Activated T-cell treated with anti-CD3 and anti-CD28 coated beads for 48 hours (primary cell): Measurements from ENCODE around the gene ZNF616.

ENCODE experiments used
- DNase-seq: peaks from one replicate; pipeline ENCODE4 v3.0.0-alpha.2; 2020; ENCODE audit warnings: low read depth

Gene ZNF616

GRCh38 chr19:52139252-52140031 lies at the start of gene ZNF616:
Gene ZNF616 (minus strand): TSS chr19:52139938. CDS start chr19:52130512, 9,426 bp downstream.
- DNase-seq, result peak; percentile 96

DNA sequence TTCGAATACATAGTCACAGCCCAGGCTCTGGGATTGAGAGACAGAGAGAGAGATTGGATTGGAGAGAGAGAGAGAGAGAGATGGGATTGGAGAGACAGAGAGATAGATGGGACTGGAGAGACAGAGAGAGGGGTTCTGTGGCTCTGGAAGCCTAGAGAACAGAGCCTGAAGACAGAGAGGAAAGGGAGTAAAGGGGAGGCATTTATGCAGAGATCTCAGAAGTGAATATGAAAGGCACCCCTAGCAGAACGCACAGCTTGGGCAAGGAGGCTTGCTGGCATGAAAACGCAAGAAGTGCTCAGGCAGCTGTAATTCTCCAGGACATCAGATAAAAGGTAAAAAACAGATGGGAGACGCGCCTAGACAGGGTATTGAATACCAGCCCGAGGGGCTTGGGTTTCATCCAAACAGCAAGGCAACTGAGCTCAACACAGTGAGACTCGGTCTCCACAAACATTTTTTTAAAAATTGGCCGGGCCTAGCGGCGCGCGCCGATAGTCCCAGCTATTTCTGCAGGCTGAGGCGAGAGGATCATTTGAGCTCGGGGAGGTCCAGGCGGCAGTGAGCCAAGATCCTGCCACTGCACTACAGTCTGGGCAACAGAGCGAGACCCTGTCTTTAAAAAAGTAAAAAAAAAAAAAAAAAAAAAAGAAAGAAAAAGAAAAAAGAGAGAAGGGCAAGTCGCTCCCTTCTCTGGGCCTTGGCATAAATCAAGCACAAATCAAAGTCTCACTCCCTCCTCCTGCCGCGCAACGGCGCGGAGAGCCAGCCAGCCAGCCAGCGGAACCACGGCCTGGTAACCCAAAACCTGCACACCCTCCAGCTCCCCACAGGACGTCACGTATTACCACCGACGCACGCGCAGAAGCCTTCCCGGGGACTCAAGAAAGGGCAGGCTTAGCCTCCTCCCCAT lies 49.3 kb upstream of the ZNF616 start:
- peak; percentile 92 for DNase-seq

- DNase-seq, result no peak
Observed at GRCh38 chr19:52187407-52187806, 47.7 kb upstream of the ZNF616 start.

DNA sequence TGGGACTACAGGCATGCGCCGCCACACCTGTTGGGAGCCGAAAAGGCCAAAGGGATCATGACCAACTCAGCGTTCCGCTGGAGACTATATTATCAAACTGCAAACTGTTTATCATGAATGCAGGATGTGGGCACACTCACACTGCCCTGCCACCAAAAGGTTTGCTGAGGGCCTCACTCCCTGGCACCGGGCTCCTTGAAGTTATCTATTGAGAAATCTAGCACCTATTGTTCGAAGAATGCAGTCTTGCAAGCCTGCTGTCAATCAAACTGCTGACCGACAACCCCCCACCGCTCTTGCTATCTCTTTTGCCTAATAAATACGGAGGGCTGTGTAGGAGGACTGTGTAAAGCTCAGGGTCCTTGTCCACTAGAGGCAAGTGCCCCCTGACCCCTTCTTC lies 36.8 kb upstream of the ZNF616 start:
- DNase-seq, result no peak

DNA sequence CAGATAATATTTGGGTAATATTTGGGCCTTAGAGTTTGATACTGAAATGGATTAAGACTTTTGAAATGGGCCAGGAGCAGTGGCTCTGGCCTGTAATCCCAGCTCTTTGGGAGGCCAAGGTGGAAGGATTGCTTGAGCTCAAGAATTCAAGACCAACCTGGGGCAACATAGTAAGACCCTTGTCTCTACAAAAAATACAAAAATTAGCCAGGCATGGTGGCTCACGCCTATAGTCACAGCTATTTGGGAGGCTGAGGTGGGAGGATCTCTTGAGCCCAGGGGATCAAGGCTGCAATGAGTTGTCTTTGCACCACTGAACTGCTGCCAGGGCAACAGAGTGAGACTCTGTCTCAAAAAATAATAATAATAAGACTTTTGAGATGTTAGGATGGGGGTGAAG lies 32.6 kb upstream of the ZNF616 start:
- no peak for DNase-seq

DNA sequence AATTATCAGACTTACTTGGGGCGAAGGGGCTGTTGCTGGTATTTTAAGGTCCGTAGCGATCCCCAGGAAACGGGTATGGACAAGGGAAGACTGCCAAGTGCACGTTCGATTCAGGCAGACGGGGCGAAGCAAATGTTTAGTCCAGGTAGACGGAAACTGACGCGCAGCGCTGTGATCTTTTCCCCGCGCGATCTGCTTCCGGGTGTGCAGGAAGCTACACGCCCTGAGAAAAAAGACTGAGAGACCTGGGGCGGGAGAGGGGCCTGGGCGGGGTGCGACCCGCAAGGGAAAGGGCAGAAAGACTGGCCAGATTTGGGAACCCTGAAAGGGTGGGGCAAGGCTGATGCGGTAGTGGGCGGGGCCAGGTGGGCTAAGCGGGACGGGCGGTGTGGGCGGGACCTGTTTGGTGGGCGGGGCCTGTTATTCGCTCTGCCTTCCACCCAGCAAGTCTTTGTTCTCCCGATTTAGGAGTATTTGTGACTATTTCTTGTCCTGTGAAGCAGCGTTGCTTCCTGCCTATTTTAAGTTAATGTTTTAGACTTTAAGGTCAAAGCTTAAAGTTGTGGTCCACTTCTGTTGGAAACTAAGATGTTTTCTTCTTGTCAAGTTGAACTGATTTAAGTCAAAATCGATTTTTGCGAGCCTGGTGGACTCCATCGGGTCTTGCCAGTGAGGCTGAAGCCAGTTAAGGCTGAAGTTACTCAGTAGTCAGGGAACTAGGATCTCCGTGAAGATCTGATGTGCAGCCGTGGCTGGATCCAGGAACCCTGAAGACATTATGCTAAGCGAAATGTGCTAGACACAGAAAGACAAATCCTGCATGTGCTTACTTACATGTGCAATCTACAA lies 31.8 kb upstream of the ZNF616 start, which contains the start of gene ZNF836:
Gene ZNF836 (minus strand): TSS at position 301 of the 849 bp plus-strand sequence. CDS start 3,549 bp downstream, outside the sequence.
- DNase-seq, result peak; percentile 84

DNA sequence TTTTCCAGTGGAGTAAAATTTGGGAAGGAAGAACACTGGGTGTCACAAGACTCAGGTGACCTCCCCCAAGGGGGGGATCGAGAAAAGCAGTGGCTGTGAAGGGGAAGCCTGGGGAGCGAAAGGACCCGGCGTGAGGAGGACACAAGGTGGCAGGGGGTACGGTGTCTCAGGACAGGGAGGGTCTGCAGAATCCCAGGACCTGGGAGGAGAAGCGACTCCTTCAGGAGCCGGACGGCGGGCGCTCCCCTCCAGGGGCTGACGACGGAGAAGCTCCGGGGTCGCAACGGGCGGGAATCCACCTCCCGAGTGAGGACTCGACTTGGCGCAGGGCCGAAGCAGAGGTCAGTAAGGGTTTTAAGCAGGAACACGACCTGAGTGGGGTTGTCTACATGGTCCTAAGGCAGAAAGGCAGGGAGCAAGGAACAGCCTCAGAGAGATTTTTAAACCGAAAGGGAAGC lies 31.2 kb upstream of the ZNF616 start:
- DNase-seq, result no peak

DNA sequence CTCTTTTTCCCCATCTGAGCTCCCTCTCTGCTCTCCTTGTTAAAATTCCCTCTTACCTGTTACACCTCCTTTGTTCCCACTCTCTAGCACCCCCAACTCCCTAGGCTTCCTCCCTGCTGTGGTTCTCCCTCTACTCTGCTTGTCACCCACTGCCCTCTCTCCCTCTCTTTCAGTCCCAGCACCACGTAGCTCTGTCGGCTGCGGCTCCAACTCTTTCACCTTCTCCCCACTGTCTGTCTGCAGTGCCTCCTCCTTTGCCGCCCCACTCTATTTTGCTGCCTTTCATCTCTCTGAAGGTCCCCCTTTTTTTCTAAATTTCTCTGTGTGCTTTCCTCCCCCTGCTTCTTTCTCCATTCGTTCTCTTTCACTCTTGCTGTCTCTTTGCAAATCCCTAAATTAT lies 30.6 kb upstream of the ZNF616 start:
- no peak for DNase-seq

GRCh38 chr19:52155596-52156359 lies 16.0 kb upstream of the ZNF616 start:
- DNase-seq, result no peak

- DNase-seq, result no peak
Observed at GRCh38 chr19:52148256-52148655, 8.5 kb upstream of the ZNF616 start.

- DNase-seq, result no peak
Observed at GRCh38 chr19:52142001-52142595, 2.4 kb upstream of the ZNF616 start.

GRCh38 chr19:52141203-52141602 lies 1.5 kb upstream of the ZNF616 start:
- no peak for DNase-seq

DNA sequence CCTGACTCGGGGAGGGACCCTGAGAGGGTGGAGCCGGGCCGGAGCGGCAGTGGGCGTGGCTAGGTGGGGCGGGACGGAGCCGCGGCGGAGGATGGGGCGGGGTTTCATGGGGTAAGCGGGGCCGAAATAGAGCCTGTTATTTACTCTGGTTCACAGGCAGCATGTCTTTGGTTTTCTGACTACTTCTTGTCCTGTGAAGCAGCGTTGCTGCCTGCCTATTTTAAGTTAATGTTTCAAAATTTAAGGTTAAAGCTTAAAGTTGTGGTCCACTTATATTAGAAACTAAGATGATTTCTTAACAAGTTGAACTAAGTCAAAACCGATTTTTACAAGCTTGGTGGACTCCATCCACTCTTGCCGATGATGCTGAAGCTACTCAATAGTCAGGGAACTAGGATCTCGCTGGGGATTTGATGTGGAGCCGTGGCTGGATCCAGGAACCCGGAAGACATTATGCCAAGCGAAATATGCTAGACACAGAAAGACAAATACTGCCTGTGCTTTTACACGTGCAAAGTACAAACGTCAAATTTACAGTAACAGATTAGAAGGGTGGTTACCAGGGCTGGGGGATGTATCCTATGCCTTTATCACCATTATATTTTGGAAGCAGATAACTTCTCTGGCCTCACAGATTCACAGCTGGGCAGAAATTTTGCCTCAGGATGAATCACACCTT lies 433 bp upstream of the ZNF616 start:
- no peak for DNase-seq

DNA sequence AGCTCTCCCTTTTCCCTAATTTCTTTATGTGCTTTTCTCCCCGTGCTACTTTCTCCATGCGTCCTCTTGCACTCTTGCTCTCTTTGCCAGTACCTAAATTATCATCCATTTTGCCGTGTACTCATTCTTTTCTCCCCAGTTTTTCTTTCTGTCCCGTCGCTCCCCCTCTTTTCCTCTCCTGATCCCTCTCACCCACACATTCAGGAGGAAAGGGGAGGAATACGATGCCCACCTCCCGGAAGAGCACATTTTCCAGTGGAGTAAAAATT lies 821 bp downstream of the ZNF616 start:
- DNase-seq, result no peak

- peak; percentile 31 for DNase-seq
Observed at GRCh38 chr19:52138278-52138982, 1.3 kb downstream of the ZNF616 start.

DNA sequence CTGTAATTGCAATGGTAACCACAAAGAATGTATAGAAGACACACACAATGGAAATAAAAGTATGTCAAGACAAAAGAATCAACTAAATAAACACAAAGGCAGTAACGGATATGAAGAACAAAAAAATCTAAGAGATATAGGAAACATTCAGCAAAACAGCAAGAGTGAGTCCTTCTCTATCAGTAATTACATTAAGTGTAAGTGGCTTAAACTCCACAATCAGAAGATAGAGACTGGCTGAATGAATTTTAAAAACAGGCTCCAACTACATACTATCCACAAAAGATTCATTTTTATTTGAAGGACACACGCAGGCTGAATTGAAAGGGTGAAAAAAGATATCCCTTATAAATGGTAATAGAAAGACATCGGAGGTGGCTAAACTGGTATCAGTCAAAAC lies 19.5 kb downstream of the ZNF616 start:
- no peak for DNase-seq

DNA sequence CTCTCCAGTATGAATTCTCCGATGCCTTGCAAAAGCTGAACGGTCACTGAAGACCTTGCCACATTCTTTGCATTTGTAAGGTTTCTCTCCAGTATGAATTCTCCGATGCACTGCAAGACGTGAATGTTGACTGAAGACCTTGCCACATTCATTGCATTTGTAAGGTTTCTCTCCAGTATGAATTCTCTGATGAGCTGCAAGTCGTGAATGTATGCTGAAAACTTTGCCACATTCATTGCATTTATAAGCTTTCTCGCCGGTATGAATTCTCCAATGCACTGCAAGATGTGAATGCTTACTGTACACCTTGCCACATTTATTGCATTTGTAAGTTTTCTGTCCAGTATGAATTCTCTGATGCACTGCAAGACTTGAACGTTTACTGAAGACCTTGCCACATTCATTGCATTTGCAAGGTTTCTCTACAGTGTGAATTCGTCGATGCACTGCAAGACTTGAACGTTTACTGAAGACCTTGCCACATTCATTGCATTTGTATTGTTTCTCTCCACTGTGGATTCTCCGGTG lies 24.1 kb downstream of the ZNF616 start:
- no peak for DNase-seq

DNA sequence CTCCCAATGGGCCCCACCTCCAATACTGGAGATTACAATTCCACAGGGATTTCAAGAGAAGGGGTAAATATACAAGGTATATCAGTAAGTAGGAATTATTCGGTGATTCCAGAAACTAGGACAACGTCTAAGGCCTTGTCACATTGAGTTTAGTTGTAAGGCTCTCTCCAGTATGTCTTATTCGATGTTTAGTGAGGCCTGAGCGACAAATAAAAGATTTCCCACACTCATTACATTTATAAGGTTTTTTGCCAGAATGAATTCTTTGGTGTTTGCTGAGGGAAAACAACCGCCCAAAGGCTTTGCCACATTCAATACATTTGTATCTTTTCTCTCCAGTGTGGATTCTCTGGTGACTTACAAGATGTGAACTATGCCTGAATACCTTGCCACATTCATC lies 25.0 kb downstream of the ZNF616 start:
- DNase-seq, result no peak

DNA sequence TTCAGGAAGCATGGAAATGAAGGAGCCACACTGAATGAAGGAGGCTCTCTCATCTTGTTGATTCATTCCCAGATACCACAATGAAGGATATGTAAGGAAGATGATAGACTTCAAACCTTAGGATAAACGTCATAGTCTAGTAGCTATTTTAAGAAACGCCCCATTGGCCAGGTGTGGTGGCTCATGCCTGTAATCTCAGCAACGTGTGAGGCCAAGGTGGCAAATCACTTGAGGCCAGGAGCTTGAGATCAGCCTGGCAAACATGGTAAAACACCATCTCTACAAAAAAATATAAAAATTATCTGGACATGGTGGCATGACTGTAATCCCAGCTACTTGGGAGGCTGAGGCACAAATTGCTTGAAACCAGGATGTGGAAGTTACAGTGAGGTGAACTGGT lies 27.1 kb downstream of the ZNF616 start:
- DNase-seq, result no peak

GRCh38 chr19:52110780-52111179 lies 29.0 kb downstream of the ZNF616 start:
- DNase-seq, result no peak
